Measurements from ENCODE around the gene ZNF670. TPM values are rescaled to one million over a fixed set of nuclear protein-coding genes. Genes with fewer than 3 reads are reported as not detected.
"Not testable (repeated sequence)": the region's sequence is repeated elsewhere in the genome, so short reads cannot be mapped to it uniquely, and the experiment has no call there.

ZNF670 gene
- polyA plus RNA-seq (ENCODE audit: insufficient read length in 12 of 12), result 1 to 10 TPM in 10 of 12 donors, not detected in 2; 2.7 to 5.1 (median 3.0) TPM
- long read RNA-seq, donor 1, partial matches to known transcripts, result 0 of 1 reads
- long read RNA-seq, donor 1, other reads (novel, unspliced or antisense), result 0 of 1 reads
- long read RNA-seq, donor 2, result 0 reads
- long read RNA-seq, donor 3, partial matches to known transcripts, result 0 of 1 reads
- long read RNA-seq, donor 3, other reads (novel, unspliced or antisense), result 0 of 1 reads
- long read RNA-seq, donor 4, result 0 reads
- long read RNA-seq, donor 5, partial matches to known transcripts, result 0 of 2 reads
- long read RNA-seq, donor 5, other reads (novel, unspliced or antisense), result 0 of 2 reads
- long read RNA-seq, donor 6, partial matches to known transcripts, result 0 of 1 reads
- long read RNA-seq, donor 6, other reads (novel, unspliced or antisense), result 0 of 1 reads
- long read RNA-seq, donor 7, partial matches to known transcripts, result 0 of 1 reads
- long read RNA-seq, donor 7, other reads (novel, unspliced or antisense), result 0 of 1 reads
- long read RNA-seq, donor 8, partial matches to known transcripts, result 0 of 2 reads
- long read RNA-seq, donor 8, other reads (novel, unspliced or antisense), result 0 of 2 reads
- long read RNA-seq, donor 9, result 0 reads
- long read RNA-seq, donor 10, partial matches to known transcripts, result 0 of 1 reads
- long read RNA-seq, donor 10, other reads (novel, unspliced or antisense), result 0 of 1 reads
- long read RNA-seq, donor 11, result 0 reads

DNA sequence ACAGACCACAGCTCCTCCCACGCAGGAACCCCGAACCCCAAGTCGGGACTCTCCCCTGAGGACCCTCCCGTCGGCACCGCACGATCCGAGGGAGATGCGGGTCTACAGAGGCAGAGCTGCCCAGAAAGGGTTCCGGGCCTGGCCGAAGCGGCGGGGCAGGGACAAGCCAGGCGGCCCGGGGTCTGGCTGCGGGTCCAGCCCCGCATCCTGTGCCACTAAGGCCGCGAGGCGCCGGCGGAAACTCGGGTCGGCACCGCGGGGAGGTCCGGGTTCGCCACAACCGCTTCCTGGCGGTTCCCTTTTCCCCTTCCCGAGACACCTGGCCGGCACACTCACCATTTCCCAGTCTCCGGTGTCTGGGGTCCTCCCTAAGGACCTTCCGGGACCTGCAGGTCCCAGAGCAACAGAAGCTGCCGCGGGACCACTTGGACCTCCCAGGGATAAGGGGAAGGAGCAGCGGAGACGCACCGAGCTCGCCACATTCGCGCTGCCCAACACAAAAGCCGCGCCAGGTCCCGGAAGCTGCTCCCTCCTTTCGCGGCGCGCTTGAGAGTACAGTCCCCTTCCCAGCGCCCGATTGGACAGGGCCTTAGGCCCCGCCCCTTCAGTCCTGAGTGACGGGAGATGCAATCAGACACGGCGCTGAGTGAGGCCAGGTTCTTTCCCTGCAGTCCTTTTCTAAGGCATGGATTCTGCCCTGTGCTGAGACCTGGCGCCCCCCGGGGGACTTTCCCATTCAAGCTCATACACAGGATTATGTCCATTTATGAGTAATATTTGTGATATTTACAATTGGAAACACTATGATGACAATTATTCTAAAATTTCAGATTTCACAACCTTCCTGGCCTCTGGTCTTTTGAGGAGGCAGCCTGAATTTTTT is at the start of gene ZNF670:
TSS of gene ZNF670 (minus strand) at position 554 of the 883 bp plus-strand sequence. CDS start at position 339, 215 bp downstream.
- peak; percentile 94 for DNase-seq

DNA sequence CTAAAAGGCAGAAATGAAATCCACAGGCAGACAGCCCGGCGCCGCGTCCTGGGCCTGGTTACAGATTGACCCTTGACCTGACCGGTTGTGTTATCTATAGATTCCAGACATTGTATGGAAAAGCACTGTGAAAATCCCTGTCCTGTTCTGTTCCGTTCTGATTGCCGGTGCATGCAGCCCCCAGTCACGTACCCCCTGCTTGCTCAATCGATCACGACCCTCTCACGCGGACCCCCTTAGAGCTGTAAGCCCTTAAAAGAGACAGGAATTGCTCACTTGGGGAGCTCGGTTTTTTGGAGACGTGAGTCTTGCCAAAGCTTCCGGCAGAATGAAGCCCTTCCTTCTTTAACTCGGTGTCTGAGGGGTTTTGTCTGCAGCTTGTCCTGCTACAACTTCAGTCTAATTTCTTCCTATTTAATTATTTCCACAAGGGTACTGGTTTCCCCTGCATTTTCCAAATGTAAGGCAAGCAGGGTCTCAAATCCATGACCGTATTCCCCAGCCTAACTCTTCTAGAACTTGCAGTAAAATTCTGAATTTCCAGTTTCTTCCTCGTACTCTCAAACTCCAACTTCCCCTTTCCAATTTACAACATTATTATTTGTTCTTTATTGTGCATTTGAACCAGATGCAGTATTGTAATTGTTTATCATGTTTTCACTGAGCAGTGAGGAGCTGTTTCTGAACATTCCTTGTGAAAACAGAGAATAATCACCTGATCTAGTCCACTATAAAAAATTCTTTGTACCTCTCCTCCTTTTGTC is 49.1 kb upstream of the ZNF670 start:
- DNase-seq, result not testable (repeated sequence)

DNA sequence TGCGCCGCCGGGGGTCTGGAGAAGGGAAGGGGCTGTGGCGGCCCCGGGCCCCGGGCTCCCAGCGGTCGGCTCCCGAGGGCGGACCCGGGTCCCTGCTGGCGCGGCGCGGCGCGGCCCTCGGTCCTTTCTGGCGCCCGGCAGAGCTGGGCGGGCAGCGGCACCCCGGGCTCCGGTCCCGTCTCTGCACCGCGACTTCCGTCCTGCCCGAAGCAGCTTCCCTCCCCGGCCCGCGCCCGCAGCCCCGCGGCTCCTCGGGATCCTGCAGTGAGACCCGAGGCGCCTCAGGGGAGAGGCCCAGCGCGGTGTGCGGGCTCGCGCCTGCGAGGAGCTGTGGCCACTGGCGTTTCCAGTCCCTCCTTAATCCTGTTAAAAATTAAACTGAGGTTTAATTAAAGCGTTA is 48.0 kb upstream of the ZNF670 start:
- DNase-seq, result not testable (repeated sequence)

DNA sequence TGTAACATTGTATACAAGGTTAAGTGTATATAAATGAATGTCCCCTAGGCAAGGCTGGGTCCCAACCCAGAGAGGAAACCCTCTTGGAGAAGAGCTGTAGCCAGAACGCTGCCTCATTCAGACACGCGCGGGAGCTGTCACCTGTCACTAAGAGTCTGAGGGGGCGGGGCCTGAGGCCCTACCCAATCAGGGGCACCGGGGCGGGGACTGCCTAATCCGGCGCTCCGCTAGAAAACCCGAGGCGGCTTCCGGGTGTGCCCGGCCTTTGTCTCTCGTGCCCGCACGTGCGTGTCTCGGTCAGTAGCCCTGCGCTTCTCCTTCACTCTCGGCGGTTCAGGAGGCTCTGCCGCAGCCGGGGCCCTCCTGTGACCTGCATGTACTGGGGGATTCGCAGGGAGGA is 47.6 kb upstream of the ZNF670 start:
- not testable (repeated sequence) for DNase-seq

DNA sequence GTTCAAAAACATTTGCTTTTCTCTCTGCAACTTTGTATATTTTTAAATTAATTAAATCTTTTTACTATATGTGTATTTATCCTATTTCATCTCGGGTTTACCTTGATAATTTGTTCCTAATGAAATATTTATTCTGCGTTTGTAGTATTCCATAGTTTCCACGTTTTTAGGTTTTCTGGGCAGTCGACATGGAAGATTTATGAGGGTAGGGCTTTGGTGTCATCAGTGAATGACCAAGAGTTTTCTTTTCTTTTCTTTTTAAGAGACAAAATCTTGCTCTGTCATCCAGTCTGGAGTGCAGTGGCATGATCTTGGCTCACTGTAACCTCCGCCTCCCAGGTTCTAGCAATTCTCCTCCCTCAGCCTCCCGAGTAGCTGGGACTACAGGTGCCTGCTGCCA is 42.8 kb upstream of the ZNF670 start:
- DNase-seq, result no peak

DNA sequence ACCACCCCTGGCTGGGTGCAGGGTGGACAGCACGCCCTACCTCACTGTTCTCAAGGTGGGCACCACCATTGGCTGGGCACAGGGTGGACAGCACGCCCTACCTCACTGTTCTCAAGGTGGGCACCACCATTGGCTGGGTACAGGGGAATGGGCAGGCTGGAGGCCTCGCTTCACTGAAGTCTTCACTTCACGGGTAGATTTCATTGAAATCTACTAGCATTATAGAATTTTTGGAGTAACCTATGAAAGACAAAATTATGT is 41.7 kb upstream of the ZNF670 start:
- DNase-seq, result not testable (repeated sequence)

DNA sequence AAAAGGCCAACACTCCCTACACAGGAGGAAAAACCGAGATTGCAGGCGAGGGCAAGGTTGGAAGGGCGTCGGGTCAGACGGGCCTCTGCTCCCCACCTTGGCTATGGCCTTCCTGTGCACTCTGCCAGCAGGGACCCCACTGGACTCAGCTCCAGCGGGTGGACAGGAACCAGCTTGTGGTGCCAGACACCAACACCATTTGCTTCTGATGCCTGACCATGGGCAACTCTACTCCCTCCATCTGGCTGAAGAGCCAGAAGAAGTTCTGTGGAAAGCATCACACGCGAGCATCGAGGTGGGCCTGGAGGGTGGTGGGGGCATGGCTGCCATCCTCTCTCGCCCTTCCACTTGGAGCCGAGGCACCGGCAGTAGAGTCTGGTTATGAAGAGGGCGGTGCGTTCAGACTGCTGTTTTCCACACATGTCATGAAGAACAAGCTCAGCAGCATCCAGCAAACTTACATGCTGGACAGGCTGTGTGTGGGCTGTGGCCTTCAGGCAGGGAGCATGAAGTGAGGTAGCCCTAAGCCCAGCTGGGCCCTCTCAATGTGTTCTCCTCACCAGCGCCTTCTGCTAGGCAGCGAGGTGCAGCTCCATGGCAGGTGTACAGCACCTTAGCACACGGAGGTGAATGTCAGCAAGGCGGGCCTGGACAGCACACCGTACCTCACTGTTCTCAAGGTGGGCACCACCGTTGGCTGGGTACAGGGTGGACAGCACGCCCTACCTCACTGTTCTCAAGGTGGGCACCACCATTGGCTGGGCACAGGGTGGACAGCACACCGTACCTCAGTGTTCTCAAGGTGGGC is 41.2 kb upstream of the ZNF670 start:
- no peak for DNase-seq

DNA sequence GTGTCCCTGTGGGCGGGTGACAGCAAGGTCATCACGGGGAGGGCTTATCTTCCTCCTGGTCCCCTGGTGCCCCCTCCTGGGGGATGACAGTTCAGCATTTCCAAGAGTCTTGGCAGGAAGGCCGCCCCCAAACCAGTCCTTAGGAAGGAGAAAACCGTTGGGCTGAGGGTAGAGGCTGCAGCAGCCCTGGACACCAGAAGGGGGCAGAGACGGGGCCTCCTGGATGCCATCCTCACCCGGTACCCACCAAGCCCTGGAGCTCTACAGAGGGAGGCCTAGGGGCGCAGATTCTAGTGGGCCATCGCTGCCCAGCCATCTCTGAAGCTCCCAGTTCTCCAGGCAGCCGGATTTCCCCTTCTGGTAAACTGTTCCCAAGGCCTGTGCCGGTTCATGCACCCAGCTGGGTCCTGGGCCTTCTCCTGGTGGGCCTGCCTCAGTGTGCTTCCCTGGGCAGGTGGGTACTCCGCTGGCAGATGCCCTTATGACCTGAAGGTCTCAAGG is 40.4 kb upstream of the ZNF670 start:
- DNase-seq, result no peak

DNA sequence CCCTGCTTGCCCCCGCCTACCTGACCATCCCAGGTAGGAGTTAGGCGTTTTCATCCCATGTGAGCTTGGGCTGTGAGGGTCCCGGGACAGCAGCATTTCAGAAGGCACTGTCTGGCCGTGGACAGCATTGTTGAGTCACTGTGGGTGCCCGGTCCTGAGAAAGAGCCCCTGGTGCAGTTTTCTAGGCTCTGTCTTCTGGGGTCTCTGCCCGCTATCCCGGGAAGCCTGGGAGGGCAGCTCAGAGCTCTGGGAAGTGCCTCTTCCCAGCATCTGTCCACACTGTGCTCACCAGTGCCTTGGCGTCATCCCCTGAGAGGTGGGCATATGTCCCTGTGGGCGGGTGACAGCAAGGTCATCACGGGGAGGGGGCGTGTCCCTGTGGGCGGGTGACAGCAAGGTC is 36.9 kb upstream of the ZNF670 start:
- no peak for DNase-seq

DNA sequence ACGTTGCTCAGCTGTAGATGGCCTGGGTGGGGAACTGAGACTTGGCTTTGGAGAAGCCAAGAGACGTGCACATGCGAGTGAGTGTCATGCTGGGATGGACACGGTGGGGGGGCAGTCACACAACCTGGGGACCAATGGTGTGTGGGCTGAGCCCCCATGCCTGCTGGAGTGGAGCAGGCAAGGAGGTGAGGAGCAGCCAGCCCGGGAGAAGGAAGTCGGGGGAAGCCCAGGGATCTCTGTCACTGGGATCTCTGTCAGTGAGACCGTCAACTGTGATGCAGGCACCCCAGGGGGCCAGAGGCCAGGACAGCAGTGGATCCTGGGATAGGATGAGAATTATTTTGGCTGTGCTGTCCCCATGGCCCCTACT is 36.5 kb upstream of the ZNF670 start:
- no peak for DNase-seq

DNA sequence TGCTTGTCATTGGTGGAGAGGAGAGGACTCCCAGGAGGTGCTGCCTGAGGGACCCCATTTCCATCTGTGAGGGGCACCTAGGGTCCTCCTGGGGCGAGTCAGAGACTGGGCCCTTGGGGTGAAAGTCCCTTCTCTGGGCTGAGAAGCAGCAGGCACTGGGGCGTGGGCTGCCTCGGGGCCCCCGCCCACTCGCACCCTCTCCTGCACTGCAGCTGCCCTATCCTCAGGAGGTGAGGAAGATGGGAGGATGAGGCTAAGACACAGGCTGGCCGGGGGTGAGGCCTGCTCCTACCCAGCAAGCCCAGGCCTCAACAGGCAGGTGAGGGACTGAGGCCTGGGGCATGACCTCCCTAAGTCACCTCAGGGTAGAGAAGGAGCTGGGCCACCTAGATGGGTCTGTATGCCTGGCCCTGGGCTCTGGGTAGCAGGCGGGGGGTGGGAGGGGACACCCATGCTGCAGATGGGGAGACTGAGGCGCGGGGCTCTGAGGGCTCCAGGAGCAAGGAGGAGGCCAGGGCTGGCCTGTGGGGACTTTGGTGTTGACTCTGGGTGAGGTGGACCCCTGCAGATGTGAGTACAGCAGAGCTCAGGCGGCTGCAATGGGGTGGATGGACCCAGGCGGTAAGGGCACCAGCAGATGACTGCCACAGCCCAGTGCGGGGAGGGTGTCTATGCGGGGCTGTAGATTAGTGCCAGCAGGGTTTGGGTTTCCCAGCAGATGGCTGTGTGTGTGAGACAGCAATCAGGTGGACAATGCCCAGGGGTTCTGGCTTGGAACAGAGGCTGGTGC is 35.9 kb upstream of the ZNF670 start:
- no peak for DNase-seq

DNA sequence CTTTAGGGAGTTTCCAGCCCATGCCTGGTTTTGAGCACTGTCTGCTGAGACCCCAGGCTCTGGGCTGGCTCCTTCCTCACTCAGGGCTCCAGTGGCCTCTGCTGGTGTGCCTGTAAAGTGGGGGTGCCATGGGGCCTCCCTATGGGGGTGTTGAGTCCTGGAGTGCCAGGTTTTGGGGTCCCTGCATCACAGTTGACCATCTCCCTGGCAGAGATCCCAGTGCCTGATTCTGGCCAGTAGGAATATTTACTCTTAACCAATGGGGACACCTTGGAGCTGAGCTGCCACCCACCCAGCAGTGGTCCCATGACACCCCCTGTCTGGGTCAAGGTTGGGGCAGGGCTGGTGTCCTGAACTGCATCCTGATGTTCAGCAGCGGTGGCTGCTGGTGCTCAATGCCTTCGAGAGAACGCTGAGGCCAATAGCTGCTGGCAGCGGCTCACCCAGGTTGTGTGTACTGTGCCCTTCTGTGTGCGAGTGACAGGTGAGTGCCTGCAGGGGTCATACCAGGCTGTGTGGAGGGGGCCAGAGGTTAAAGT is 35.2 kb upstream of the ZNF670 start:
- DNase-seq, result no peak

DNA sequence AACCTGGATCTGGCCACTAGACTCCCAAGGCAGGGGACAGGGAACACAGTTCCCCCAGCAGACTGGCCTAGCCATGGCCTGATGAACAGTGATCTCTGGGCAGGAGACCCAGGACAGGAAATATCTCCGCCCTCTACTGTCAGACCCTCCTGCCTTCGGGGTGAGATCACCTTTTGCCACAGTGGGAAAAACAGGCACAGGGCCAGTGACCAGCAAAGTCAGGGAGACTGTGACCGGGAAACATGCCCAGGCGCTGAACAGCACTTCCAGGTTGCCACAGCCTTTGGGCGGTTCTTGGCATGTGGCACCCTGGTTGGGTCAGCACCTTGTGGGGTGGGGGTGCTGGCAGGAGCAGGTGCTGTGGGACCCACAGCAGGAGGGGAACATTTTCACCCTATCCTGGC is 34.5 kb upstream of the ZNF670 start:
- no peak for DNase-seq

DNA sequence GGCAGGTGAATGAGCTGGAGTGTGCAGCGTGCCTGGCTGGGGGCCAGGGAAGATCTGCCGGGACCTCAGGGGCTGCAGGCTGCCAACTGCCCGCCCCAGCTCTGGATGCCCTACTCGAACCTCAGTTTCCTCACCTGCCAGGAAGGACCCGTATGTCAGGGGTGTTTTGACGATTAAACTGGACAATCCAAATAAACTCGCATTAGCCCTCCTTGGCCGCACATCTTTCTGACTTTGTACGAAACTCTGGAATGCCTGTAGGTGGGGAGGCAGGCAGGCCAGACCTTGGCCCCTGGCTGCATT is 33.8 kb upstream of the ZNF670 start:
- DNase-seq, result no peak

DNA sequence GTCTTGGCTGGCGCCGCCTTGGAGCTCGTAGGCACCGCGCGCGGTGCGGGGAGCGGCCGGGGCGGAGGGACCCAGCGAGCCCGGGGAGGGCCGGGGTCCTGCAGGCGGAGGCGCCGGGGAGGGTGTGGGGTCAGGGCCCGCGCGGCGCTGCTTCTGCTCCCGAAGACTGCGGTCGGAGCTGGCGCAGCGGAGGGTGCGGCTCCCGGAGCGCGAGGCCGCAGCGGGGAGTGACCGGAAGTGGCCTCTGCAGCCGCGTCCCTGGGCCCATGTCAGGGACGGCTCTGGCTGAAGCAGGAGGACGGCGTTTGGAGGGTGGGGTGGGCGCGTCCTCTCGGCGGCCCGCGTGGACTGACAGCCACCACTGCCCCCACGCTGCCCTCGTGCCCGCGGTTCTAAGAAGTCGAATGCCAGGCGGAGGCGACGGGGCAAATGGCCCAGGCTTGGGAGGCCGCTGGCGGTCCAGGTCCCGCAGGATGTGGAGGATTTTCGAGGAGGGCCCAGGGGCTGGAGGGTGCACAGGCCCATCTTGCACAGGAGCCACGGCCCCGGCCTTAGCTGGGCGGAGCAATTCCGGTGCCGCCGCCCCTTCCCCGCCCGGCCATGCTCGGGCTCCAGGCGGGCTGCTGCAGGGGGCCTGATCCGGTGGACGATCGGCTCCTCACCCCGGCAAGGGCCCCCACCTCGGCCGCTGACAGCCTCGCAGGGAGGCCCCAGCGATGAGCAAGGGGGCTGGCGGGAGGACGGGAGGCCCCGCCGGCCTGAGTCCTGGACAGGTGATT is 33.3 kb upstream of the ZNF670 start:
- peak; percentile 62 for DNase-seq

DNA sequence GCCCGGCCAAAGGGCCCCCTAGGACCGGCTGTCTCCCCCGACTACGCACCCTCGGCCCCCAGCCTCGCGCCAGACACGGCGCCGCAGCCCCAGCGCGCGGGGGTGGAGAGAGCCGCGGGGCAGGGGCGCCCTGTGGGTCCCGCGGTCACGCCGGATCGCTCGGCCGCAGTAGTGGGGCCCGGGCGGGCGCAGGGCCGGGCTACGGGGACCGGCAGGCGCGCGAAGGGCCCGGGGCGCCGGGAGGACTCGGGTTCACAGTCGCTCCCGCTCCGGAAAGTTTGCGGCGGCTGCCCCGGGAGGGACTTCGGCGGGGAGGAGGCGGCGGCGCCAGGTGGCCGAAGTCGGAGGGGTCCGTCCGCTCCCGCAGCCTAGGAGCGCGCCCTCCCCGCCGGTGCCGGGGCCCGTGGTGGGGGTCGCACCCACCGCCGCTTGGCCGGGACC is 32.7 kb upstream of the ZNF670 start:
- DNase-seq, result no peak

DNA sequence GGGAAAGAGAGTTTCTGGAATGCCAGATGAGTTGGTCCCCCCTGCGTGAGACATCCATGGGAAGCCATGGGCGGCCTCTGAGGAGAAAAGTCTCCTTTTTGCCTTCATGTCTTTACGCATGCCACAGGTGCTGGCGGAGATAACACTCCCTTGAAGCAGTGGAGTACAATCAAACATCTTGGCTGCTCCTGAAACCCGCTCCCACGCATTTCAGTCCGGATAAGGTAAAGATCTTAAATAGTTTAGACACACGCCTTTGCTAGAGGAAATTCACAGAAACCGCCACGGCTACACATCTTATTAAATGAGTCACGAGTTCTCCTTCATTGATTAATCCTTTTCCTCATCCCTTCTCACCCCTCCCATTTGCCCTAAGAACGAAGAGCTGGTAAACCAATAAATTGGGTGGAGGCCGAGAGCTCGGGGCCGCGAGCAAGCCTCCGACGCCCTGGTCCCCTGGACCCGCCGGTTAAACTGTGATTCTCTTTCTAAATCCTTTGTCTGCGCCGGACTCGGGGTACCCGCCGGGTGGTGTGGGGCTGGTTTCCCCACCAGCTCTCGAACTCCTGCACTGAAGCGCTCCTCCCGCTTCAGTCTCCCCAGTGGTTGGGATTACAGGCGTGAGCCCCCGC is 32.1 kb upstream of the ZNF670 start:
- DNase-seq, result no peak

DNA sequence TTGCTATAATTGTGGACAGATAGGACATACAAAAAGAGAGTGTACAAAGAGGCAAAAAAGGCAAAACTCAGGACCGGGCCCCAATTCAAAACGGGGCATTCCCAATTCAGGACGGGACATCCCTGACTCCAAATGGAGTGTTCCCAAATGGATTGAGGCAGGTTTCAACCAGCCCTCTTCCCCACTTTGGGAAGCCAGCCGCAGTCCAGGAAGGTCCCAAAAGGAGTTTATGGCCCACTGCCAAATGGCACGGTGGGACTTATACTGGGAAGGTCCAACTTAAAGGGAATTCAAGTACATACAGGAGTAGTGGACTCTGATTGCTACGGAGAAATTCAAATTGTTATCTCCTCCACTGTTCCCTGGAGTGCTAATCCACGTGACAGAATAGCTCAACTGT is 29.1 kb upstream of the ZNF670 start:
- no peak for DNase-seq
